ENCODE measurements around the gene SNN.

The SNN gene

GRCh38 chr16:11621920-11622651, 46.2 kb upstream of the SNN start:
- TF ChIP-seq SIN3A (IDR thresholded peaks at IDR 0.05; ENCODE audit: borderline replicate concordance, insufficient read depth, low read length) (no peak), TAF1 (IDR thresholded peaks at IDR 0.05; ENCODE audit: borderline replicate concordance, insufficient read depth, low read length) (no peak), POLR2AphosphoS5 (IDR thresholded peaks at IDR 0.05; ENCODE audit: low read depth, low read length) (no peak), FOXP2 (optimal IDR thresholded peaks at IDR 0.05; ENCODE audit: borderline replicate concordance, extremely low read depth, extremely low read length, insufficient read depth) (no peak)
- TF ChIP-seq, protein P1, sequence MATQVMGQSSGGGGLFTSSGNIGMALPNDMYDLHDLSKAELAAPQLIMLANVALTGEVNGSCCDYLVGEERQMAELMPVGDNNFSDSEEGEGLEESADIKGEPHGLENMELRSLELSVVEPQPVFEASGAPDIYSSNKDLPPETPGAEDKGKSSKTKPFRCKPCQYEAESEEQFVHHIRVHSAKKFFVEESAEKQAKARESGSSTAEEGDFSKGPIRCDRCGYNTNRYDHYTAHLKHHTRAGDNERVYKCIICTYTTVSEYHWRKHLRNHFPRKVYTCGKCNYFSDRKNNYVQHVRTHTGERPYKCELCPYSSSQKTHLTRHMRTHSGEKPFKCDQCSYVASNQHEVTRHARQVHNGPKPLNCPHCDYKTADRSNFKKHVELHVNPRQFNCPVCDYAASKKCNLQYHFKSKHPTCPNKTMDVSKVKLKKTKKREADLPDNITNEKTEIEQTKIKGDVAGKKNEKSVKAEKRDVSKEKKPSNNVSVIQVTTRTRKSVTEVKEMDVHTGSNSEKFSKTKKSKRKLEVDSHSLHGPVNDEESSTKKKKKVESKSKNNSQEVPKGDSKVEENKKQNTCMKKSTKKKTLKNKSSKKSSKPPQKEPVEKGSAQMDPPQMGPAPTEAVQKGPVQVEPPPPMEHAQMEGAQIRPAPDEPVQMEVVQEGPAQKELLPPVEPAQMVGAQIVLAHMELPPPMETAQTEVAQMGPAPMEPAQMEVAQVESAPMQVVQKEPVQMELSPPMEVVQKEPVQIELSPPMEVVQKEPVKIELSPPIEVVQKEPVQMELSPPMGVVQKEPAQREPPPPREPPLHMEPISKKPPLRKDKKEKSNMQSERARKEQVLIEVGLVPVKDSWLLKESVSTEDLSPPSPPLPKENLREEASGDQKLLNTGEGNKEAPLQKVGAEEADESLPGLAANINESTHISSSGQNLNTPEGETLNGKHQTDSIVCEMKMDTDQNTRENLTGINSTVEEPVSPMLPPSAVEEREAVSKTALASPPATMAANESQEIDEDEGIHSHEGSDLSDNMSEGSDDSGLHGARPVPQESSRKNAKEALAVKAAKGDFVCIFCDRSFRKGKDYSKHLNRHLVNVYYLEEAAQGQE (IDR thresholded peaks at IDR 0.05; ENCODE audit: insufficient read depth in 1 of 2, low read depth in 2 of 2, low read length in 2 of 2), result no peak

GRCh38 chr16:11624205-11624604, 44.0 kb upstream of the SNN start:
- TF ChIP-seq, protein P1 (IDR thresholded peaks at IDR 0.05; ENCODE audit: insufficient read depth in 1 of 2, low read depth in 2 of 2, low read length in 2 of 2), result no peak
- TF ChIP-seq SIN3A (IDR thresholded peaks at IDR 0.05; ENCODE audit: borderline replicate concordance, insufficient read depth, low read length) (no peak), POLR2AphosphoS5 (IDR thresholded peaks at IDR 0.05; ENCODE audit: low read depth, low read length) (no peak), FOXP2 (optimal IDR thresholded peaks at IDR 0.05; ENCODE audit: borderline replicate concordance, extremely low read depth, extremely low read length, insufficient read depth) (no peak), TAF1 (IDR thresholded peaks at IDR 0.05; ENCODE audit: borderline replicate concordance, insufficient read depth, low read length) (no peak)

DNA sequence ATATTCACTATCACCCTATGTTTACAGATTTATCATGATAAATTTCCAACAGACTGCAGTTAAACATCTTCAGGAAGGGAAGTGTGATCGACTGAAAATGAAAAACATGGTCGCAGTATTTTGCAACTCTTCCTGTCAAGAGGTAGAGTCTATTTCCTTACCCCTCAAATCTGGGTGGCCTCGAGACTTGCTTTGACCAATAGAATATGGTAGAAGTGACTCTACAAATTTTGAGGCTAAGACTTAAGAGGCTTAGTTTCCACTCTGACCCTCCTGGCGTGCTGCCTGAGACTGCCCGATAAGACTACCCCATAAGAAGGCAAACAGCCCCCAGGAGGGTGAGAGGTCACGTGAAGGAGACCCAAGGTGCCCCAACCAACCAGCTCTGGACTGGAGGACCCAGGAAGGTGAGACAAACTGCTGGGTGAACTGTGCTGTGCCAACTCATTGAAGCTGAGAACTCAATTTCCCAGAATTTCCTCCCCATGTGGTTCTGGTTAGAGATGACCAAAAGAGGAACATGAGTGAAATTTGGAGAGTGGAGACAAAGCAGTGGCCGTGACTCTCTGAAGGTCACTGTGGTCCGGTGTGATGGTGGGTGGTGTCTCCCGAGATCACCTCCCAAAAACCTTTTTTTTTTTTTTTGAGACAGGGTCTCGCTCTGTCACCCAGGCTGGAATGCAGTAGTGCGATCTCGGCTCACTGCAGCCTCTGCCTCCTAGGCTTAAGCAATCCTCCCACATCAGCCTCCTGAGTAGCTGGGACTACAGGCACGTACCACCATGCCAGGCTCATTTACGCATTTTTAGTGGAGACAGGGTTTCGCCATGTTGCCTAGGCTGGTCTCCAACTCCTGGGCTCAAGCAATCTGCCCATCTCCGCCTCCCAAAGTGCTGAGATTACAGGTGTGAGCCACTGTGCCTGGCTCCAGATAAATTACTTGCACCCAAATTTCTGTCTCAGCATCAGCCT, 43.3 kb upstream of the SNN start:
- TF ChIP-seq SIN3A (IDR thresholded peaks at IDR 0.05; ENCODE audit: borderline replicate concordance, insufficient read depth, low read length), result no peak
- no peak for TF ChIP-seq TAF1 (IDR thresholded peaks at IDR 0.05; ENCODE audit: borderline replicate concordance, insufficient read depth, low read length)
- TF ChIP-seq, protein P1 (IDR thresholded peaks at IDR 0.05; ENCODE audit: insufficient read depth in 1 of 2, low read depth in 2 of 2, low read length in 2 of 2), result no peak
- no peak for TF ChIP-seq POLR2AphosphoS5 (IDR thresholded peaks at IDR 0.05; ENCODE audit: low read depth, low read length)
- no peak for TF ChIP-seq FOXP2 (optimal IDR thresholded peaks at IDR 0.05; ENCODE audit: borderline replicate concordance, extremely low read depth, extremely low read length, insufficient read depth)

DNA sequence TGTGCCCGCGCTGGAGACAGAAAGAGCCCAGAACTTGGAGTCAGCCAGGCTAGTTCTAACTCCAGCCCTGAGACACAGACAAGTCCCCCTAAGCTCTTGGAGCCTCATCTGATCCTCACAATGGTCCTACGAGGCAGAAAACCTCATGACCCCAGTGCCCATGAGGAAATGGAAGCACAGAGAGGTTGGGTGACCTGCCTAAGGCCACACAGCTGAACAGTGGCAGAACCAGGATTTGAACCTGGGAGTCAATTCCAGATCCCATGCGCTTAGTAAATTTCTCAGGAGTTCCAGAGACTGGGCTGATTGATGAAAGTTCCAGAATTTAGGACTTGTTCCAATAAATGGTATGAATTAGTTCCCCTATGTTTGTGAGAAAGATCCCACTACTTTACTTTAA, 42.5 kb upstream of the SNN start:
- TF ChIP-seq, protein P1 (IDR thresholded peaks at IDR 0.05; ENCODE audit: insufficient read depth in 1 of 2, low read depth in 2 of 2, low read length in 2 of 2), result no peak
- no peak for TF ChIP-seq SIN3A (IDR thresholded peaks at IDR 0.05; ENCODE audit: borderline replicate concordance, insufficient read depth, low read length)
- no peak for TF ChIP-seq POLR2AphosphoS5 (IDR thresholded peaks at IDR 0.05; ENCODE audit: low read depth, low read length)
- TF ChIP-seq TAF1 (IDR thresholded peaks at IDR 0.05; ENCODE audit: borderline replicate concordance, insufficient read depth, low read length), result no peak
- TF ChIP-seq FOXP2 (optimal IDR thresholded peaks at IDR 0.05; ENCODE audit: borderline replicate concordance, extremely low read depth, extremely low read length, insufficient read depth), result no peak

All from PFSK-1 (cell line).